ENCODE data around the gene HSD17B1. TPM values are rescaled to one million over a fixed set of nuclear protein-coding genes. Genes with fewer than 3 reads are reported as not detected.
A peak's percentile ranks its signal among the peaks of the same experiment; 100 is the strongest.

HSD17B1 gene
- total and polyA plus RNA-seq, 12 donors: 0.50 to 2.6 (median 0.89) TPM

- DNase-seq: no peak
- Histone ChIP-seq H3K27ac (peak overlapping the region in 9 of 10 donors; percentile 92 to 98 (median 95)), H3K9me3 (no peaks in the 10 kb centered on the region), H3K4me3 (no peak overlapping the region), H3K27me3 (no peaks in the 10 kb centered on the region), H3K4me1 (peaks cover 61 to 94% (median 79%) of the 10 kb centered on the region in 9 donors), H3K36me3 (peaks cover 0 to 28% (median 0%) of the 10 kb centered on the region in 9 donors)
- no peak for ATAC-seq
- 87 to 89% methylated on average over 8 of the region's 8 CpGs for WGBS, 2 donors
- TF ChIP-seq, protein P1, sequence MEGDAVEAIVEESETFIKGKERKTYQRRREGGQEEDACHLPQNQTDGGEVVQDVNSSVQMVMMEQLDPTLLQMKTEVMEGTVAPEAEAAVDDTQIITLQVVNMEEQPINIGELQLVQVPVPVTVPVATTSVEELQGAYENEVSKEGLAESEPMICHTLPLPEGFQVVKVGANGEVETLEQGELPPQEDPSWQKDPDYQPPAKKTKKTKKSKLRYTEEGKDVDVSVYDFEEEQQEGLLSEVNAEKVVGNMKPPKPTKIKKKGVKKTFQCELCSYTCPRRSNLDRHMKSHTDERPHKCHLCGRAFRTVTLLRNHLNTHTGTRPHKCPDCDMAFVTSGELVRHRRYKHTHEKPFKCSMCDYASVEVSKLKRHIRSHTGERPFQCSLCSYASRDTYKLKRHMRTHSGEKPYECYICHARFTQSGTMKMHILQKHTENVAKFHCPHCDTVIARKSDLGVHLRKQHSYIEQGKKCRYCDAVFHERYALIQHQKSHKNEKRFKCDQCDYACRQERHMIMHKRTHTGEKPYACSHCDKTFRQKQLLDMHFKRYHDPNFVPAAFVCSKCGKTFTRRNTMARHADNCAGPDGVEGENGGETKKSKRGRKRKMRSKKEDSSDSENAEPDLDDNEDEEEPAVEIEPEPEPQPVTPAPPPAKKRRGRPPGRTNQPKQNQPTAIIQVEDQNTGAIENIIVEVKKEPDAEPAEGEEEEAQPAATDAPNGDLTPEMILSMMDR (IDR thresholded peaks at IDR 0.05): no peak
- intact Hi-C loops (cut with DNase I): loop anchor here in 5 of 10 donors (5.0 to 10.0 kb wide), 6 partner anchors 96 to 558 kb away; partner anchors contain the start of genes CNP (in 1 of the 5), HCRT (in 1 of the 5), HSPB9 (in 1 of the 5) and KAT2A (in 1 of the 5)
These were observed 29.9 kb upstream of the HSD17B1 start for GRCh38 chr17:42522798-42523278.

GRCh38 chr17:42525221-42525620, 27.5 kb upstream of the HSD17B1 start:
- ATAC-seq (no peak), DNase-seq (no peak)
- Histone ChIP-seq H3K4me1 (peaks cover 37 to 70% (median 58%) of the 10 kb centered on the region in 9 donors), H3K27ac (peak overlapping the region in 8 of 10 donors; percentile 61 to 97 (median 72)), H3K9me3 (no peaks in the 10 kb centered on the region), H3K27me3 (no peaks in the 10 kb centered on the region), H3K36me3 (peaks cover 0 to 28% (median 0%) of the 10 kb centered on the region in 9 donors), H3K4me3 (no peak overlapping the region)
- intact Hi-C loops (cut with DNase I): loop anchor here in 5 of 10 donors (5.0 to 10.0 kb wide), 6 partner anchors 120 to 560 kb away; partner anchors contain the start of genes CNP (in 1 of the 5), HCRT (in 1 of the 5) and KCNH4 (in 1 of the 5)
- WGBS, 2 donors: 86 to 94% methylated on average over 2 of the region's 2 CpGs
- TF ChIP-seq, protein P1 (IDR thresholded peaks at IDR 0.05): no peak

- TF ChIP-seq, protein P1 (IDR thresholded peaks at IDR 0.05): no peak
- intact Hi-C loops (cut with DNase I): loop anchor here in 5 of 10 donors (2.0 to 10.0 kb wide), 7 partner anchors 121 to 561 kb away; partner anchors contain the start of genes CNP (in 1 of the 5), HCRT (in 1 of the 5) and KCNH4 (in 1 of the 5)
- DNase-seq (peak in 1 of 2 donors; percentile 78), ATAC-seq (peak in 7 of 8 donors; percentile 65 to 87 (median 78))
- H3K4me1 ChIP-seq: peaks cover 29 to 68% (median 50%) of the 10 kb centered on the region in 9 donors
- peak overlapping the region in 9 of 10 donors; percentile 56 to 97 (median 72) for H3K27ac ChIP-seq
- no peak overlapping the region for H3K4me3 ChIP-seq
- 54 to 69% methylated on average over 6 of the region's 6 CpGs for WGBS, 2 donors
- H3K36me3 ChIP-seq: peaks cover 0 to 26% (median 0%) of the 10 kb centered on the region in 9 donors
- no peaks in the 10 kb centered on the region for H3K9me3 ChIP-seq
- no peaks in the 10 kb centered on the region for H3K27me3 ChIP-seq
These were observed 26.7 kb upstream of the HSD17B1 start for GRCh38 chr17:42526031-42526444.

GRCh38 chr17:42527932-42528331, 24.8 kb upstream of the HSD17B1 start:
- Histone ChIP-seq H3K27me3 (no peaks in the 10 kb centered on the region), H3K4me1 (peaks cover 10 to 61% (median 34%) of the 10 kb centered on the region in 9 donors), H3K4me3 (no peak overlapping the region), H3K36me3 (peaks cover 0 to 7% (median 0%) of the 10 kb centered on the region in 9 donors), H3K9me3 (no peaks in the 10 kb centered on the region), H3K27ac (no peak overlapping the region)
- intact Hi-C loops (cut with DNase I): loop anchor here in 5 of 10 donors (2.0 to 10.0 kb wide), 7 partner anchors 123 to 563 kb away; partner anchors contain the start of genes CNP (in 1 of the 5), HCRT (in 1 of the 5) and KCNH4 (in 1 of the 5)
- ATAC-seq (no peak), DNase-seq (no peak)
- TF ChIP-seq, protein P1 (IDR thresholded peaks at IDR 0.05): no peak
- 91 to 95% methylated on average over 6 of the region's 6 CpGs for WGBS, 2 donors

All from heart right ventricle (tissue), 16 donors.